ENCODE data around the gene DLGAP4. TPM values are rescaled to one million over a fixed set of nuclear protein-coding genes. Genes with fewer than 3 reads are reported as not detected.

Gene DLGAP4
- total RNA-seq, 1 experiment from 2014 or later = 40.3 TPM

GRCh38 chr20:36431604-36432003, 125.5 kb downstream of the DLGAP4 start:
- Histone ChIP-seq H3K9ac (ENCODE audit: low read length) (no peak overlapping the region), H3K9me3 (ENCODE audit: control insufficient read depth in 1 of 2, insufficient read depth in 1 of 2, low read depth in 1 of 2, low read length in 2 of 2) (no peaks in the 10 kb centered on the region), H2AFZ (ENCODE audit: low read depth, low read length, poor library complexity, severe bottlenecking) (no peak overlapping the region), H3K4me3 (replicated peaks in 1 of 2; ENCODE audit: low read depth in 1 of 2, low read length in 2 of 2) (no peak overlapping the region), H3K4me1 (ENCODE audit: control insufficient read depth in 1 of 2, insufficient read depth in 2 of 2, low read length in 2 of 2) (peaks cover 3 to 9% of the 10 kb centered on the region in 2 experiments; a peak in 1 of 4 replicates), H3K27me3 (ENCODE audit: insufficient read depth, low read length) (no peaks in the 10 kb centered on the region), H3K79me2 (ENCODE audit: insufficient read depth, low read length) (no peaks in the 10 kb centered on the region), H3K36me3 (ENCODE audit: control insufficient read depth in 1 of 2, insufficient read depth in 2 of 2, low read length in 2 of 2) (no peaks in the 10 kb centered on the region), H3K4me2 (ENCODE audit: low read length) (no peak overlapping the region), H3K9me2 (ENCODE audit: insufficient read depth) (no peaks in the 10 kb centered on the region), H3K27ac (ENCODE audit: low read depth, low read length) (no peak overlapping the region), H4K20me1 (ENCODE audit: insufficient read depth) (no peaks in the 10 kb centered on the region)
- ATAC-seq = no peak
- POLR2A ChIA-PET = no interaction called here
- no peak for TF ChIP-seq REST (IDR thresholded peaks at IDR 0.05; ENCODE audit: low read depth)
- no peak for TF ChIP-seq EZH2 (IDR thresholded peaks at IDR 0.05)
- no peak for TF ChIP-seq CEBPB (IDR thresholded peaks at IDR 0.05; ENCODE audit: low read depth)
- no peak for TF ChIP-seq FOSL1 (IDR thresholded peaks at IDR 0.05; ENCODE audit: low read depth)
- TF ChIP-seq EGR1 (IDR thresholded peaks at IDR 0.05; ENCODE audit: low read depth) = no peak
- intact Hi-C loops (cut with micrococcal nuclease) = no loop called here
- RAD21 ChIA-PET (ENCODE audit: low non-redundant PET in 1 of 2, low total read pairs in 2 of 2, uncharacterized antibody in 2 of 2, unreplicated experiment in 2 of 2) = no interaction called here
- CTCF ChIA-PET = no interaction called here
- DNase-seq (ENCODE audit: low read depth, low spot score) = no peak
- no TSS peak for BruUV-seq (replicated peaks)

GRCh38 chr20:36432096-36432495, 126.0 kb downstream of the DLGAP4 start:
- no peaks in the 10 kb centered on the region for H3K9me2 ChIP-seq (ENCODE audit: insufficient read depth)
- H3K27me3 ChIP-seq (ENCODE audit: insufficient read depth, low read length) = no peaks in the 10 kb centered on the region
- H3K27ac ChIP-seq (ENCODE audit: low read depth, low read length) = no peak overlapping the region
- no TSS peak for BruUV-seq (replicated peaks)
- DNase-seq (ENCODE audit: low read depth, low spot score) = no peak
- CTCF ChIA-PET = no interaction called here
- peaks cover 3 to 14% of the 10 kb centered on the region in 2 experiments; a peak in 1 of 4 replicates for H3K4me1 ChIP-seq (ENCODE audit: control insufficient read depth in 1 of 2, insufficient read depth in 2 of 2, low read length in 2 of 2)
- H3K36me3 ChIP-seq (ENCODE audit: control insufficient read depth in 1 of 2, insufficient read depth in 2 of 2, low read length in 2 of 2) = no peaks in the 10 kb centered on the region
- H3K4me3 ChIP-seq (replicated peaks in 1 of 2; ENCODE audit: low read depth in 1 of 2, low read length in 2 of 2) = no peak overlapping the region
- no peaks in the 10 kb centered on the region for H3K9me3 ChIP-seq (ENCODE audit: control insufficient read depth in 1 of 2, insufficient read depth in 1 of 2, low read depth in 1 of 2, low read length in 2 of 2)
- no peaks in the 10 kb centered on the region for H4K20me1 ChIP-seq (ENCODE audit: insufficient read depth)
- no peak overlapping the region for H3K4me2 ChIP-seq (ENCODE audit: low read length)
- POLR2A ChIA-PET = no interaction called here
- no peaks in the 10 kb centered on the region for H3K79me2 ChIP-seq (ENCODE audit: insufficient read depth, low read length)
- H2AFZ ChIP-seq (ENCODE audit: low read depth, low read length, poor library complexity, severe bottlenecking) = no peak overlapping the region
- H3K9ac ChIP-seq (ENCODE audit: low read length) = no peak overlapping the region
- ATAC-seq = no peak
- intact Hi-C loops (cut with micrococcal nuclease) = no loop called here
- RAD21 ChIA-PET (ENCODE audit: low non-redundant PET in 1 of 2, low total read pairs in 2 of 2, uncharacterized antibody in 2 of 2, unreplicated experiment in 2 of 2) = no interaction called here
- no peak for TF ChIP-seq ELF1 (IDR thresholded peaks at IDR 0.05; ENCODE audit: borderline replicate concordance, low read depth)
- no peak for TF ChIP-seq ZNF274 (IDR thresholded peaks at IDR 0.05; ENCODE audit: low read depth, low read length)
- no peak for TF ChIP-seq EZH2 (IDR thresholded peaks at IDR 0.05)
- no peak for TF ChIP-seq ATF3 (IDR thresholded peaks at IDR 0.05)
- no peak for TF ChIP-seq JUND (IDR thresholded peaks at IDR 0.05)
- TF ChIP-seq CTCF (IDR thresholded peaks at IDR 0.05 in 2 of 3, conservative IDR thresholded peaks at IDR 0.05 in 1 of 3; ENCODE audit: borderline replicate concordance in 1 of 3, insufficient read depth in 1 of 3, low read depth in 2 of 3, low read length in 2 of 3) = no peak
- TF ChIP-seq EZH2phosphoT487 (IDR thresholded peaks at IDR 0.05; ENCODE audit: borderline replicate concordance) = no peak
- no peak for TF ChIP-seq YY1 (IDR thresholded peaks at IDR 0.05; ENCODE audit: extremely low read depth, insufficient replicate concordance, low read depth, low read length)
